Fibroblast of skin of left biceps (primary cell): Measurements from ENCODE around the gene SUFU.
"Not testable (repeated sequence)": the region's sequence is repeated elsewhere in the genome, so short reads cannot be mapped to it uniquely, and the experiment has no call there.

ENCODE experiments used
- DNase-seq, 2 experiments: peaks; one replicate each; pipeline ENCODE4 v3.0.0-alpha.2; 2013; ENCODE audit warnings: low read depth in 2 of 2

Gene SUFU

DNA sequence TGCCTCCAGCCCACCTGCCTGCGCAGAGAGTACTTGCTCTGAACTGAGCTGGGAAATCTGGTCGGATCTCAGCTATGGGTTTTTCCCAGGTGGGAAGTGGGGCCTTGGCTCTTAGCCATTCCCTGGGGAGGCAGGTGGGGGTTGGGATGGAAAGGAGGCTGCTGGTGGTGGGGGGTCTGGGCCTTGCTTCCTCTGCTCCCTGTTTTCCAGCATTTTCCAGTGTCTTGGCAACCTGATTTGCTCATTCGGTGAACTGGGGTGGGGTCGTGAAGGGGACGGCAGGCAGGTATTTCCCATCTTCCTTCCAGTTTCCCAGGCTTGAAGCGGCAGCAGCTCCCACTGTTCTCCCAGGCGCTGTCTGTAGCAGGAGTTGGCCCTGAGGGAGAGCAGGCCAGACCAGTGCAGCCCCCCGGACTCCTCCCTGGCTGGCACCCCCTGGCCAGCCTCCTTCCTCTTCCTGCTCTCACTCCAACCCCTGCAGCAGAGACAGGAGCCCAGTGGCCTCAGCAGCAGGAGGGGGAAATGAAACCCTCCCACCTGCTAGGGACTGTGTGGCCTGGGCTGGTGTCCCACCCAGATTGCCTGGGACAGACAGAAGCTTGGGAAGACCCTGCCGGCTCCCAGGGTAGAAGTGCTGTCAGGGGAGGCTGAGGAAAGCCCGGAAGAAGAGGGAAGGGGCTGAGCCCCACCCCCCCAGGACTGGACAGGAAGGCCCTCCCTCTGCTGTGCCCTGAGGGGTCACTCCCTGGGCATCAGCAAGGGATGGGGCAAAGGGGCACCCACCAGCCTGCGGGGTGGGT lies 147.1 kb downstream of the SUFU start:
- DNase-seq: no peak

DNA sequence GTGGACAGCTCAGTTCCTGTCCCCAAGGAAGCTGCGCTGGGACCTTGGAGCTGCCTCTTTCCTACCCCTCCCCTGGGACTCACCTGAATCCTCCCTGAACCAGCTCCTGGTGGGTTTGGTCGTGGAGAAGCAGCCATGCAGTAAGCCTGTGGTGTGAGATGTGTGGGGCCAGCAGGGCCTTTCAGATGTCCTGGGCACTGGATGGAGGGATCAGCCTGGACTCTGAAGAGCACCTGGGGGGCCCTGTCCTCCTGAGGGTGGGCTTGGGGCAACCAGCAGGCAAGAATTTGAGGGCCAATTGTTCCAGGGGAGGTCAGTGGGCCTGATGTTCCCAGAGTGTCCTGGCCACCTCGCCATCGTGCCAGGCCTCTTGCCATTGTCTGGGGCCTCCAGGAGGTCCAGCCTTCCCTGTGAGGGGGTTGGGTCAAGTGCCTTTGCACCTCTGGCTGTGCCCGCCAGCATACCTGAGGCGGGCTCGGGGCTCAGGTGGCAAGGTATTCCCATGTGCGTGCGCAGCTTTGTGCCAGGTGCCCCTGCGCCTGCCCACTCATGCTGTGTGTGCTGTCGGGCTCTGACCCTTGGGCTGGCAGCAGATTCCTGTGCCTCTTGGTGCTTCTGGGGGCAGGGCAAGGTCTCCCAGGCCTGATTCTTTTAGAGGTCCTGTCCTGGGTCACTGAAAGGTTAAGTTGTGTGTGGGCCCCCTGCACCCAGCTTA lies 147.8 kb downstream of the SUFU start:
- no peak for DNase-seq

DNA sequence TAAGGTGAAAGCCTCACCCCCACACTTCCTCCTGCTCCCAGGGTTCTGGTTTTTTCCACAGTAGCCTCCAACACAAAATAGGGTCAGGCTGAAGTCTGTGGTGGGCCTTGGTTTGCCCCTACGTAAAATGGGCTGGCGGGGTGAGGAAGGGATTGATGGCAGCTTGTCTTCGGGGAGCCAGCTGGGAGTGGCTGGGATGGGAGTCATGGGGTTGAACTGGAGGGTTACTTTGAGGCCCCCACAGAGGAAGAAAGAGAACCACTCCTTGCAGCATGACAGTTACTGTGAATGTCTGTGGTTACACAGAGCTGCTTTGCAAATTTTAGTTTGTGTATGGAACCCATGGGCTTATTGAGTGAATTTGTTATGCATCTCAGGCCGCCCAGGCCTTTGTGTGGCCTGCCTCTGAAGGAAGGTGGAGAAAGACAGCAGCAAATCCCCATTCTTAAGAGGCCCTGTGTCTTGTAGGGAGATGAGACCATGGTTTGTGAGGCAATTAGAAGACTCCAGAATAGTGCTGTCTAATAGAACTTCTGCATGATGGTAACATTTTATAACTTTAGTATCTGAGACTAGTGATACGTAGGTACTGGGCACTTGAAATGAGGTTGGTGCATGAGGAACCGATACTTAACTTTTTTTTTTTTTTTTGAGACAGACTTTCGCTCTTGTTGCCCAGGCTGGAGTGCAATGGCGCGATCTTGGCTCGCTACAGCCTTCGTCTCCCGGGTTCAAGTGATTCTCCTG lies 148.6 kb downstream of the SUFU start:
- no peak for DNase-seq

DNA sequence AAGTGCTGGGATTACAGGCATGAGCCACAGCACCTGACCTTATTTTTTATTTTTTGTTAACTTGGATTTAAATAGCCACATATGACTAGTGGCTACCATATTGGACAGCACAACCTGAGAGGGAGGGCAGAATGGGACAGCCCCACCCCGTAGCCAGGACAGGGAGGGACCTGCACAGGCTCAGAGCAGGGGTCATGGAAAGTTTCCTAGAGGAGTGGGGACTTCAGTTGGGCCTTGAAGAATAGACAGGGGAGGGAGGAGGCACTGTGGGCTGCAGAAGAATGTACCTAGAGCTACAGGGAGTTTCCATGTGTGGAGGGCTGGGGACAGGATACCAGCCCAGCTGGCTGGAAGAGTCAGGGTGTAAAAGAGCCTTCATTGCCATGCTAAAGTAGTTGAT lies 149.3 kb downstream of the SUFU start:
- DNase-seq: no peak

DNA sequence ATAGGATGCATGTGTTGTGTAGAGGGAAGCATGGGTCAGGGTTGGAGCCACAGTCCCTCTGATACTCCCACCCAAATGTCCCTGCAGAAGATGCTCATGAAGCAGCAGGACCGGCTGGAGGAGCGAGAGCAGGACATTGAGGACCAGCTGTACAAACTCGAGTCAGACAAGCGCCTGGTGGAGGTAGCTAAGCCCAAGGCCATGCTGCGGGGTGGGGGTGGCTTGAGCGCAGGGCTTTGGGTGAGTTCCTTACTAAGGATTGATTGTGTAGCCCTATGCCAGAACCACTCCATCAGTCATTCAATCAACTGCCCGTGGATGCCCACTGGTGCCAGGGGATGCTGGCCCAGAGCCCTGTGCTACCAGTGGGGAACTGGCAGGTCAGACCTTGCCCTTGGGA lies 150.8 kb downstream of the SUFU start:
- no peak for DNase-seq

DNA sequence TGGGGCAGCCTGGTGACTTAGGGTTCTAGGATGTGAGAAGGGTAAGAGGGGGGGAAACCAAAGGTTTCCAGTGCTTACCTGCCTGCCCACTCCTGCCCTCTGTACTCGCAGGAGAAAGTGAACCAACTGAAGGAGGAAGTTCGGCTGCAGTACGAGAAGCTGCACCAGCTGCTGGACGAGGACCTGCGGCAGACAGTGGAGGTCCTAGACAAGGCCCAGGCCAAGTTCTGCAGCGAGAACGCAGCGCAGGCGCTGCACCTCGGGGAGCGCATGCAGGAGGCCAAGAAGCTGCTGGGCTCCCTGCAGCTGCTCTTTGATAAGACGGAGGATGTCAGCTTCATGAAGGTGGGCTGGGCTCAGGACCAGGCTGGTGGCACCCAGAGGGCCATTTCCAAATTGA lies 151.2 kb downstream of the SUFU start:
- DNase-seq: no peak

DNA sequence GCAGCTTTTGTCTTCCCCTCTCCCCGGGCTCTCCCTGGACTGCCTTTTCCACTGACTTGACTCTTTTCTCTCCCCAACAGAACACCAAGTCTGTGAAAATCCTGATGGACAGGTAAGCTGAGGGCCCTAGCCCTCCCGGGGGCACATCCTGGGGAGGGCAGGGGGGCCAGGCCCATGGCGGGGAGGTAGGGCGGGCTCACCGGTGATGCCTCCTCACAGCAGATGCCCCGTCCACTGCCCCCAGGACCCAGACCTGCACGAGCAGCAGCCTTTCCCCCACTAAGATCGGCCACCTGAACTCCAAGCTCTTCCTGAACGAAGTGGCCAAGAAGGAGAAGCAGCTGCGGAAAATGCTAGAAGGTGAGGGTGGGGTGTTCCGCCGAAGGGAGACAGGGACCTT lies 152.3 kb downstream of the SUFU start:
- no peak for DNase-seq

DNA sequence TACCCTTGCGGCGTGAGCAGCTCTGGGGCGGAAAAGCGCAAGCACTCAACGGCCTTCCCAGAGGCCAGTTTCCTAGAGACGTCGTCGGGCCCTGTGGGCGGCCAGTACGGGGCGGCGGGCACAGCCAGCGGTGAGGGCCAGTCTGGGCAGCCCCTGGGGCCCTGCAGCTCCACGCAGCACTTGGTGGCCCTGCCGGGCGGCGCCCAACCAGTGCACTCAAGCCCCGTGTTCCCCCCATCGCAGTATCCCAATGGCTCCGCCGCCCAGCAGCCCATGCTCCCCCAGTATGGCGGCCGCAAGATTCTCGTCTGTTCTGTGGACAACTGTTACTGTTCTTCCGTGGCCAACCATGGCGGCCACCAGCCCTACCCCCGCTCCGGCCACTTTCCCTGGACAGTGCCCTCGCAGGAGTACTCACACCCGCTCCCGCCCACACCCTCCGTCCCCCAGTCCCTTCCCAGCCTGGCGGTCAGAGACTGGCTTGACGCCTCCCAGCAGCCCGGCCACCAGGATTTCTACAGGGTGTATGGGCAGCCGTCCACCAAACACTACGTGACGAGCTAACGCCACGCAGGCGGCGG lies 153.1 kb downstream of the SUFU start:
- no peak for DNase-seq

DNA sequence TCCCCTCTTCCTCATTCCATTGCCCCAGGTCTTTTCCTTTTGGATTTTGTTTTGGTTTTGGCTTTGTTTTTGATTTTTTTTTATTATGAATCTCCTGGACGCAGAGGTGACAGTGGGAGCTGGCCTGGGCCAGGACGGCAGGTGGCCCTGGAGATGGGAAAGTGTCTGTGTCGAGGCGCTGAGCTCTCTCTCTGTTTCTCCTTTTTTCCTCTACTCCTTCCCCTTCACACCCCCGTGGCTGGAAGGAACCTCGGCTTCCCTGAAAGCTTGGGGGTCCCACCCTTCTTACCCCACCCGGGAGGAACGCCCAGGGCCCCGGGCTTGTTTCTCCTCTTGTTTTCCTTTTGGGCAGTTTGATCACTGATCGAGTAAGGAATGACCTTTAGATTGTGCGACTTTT lies 153.7 kb downstream of the SUFU start:
- no peak for DNase-seq

DNA sequence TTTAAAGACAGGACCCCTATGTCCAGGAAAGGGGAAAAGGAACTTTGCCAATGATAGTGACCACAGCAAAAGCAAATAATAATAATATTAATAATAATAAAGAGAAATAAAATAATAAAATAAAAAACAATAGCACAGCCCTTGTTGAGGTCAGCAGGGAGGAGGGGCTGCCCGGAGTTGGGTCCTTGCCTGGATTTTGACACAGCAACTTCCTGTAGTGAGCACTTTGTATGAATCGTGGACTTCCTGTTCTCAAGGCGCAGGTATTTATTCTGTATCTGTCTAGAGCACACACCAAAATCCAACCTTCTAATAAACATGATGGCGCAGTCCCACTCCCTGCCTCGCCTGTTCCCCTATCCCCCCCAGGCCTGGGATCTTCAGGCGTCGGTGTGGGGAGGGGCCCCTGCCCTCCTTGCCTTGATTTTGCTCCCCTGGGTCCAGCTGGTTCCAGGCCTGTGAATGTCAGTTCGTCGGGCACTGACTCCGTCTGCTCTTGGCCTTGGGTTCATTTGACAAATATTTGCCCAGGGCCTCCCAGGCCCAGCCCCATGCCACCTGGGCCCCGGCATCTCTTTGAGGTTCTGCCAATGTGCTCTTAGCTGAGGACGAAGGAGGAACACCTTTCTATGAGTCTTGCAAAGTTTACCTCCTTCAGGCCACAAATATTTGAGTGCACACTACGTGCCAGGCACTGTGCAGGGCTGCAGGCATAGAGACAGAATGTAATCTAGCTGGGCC lies 154.4 kb downstream of the SUFU start:
- DNase-seq: no peak

DNA sequence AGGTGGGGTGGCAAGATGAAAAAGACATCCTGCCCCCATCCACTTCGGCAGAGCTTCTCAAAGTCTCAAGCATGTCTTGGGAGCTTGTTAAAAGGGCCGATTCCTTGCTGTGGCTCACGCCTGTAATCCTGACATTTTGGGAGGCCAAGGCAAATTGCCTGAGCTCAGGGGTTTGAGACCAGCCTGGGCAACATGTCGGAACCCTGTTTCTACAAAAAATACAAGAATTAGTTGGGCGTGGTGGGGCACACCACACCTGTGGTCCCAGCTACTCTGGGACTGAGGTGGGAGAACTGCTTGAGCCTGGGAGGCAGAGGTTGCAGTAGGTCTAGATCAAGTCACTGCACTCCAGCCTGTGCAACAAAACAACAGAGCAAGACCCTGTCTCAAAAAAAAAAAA lies 155.0 kb downstream of the SUFU start:
- no peak for DNase-seq

DNA sequence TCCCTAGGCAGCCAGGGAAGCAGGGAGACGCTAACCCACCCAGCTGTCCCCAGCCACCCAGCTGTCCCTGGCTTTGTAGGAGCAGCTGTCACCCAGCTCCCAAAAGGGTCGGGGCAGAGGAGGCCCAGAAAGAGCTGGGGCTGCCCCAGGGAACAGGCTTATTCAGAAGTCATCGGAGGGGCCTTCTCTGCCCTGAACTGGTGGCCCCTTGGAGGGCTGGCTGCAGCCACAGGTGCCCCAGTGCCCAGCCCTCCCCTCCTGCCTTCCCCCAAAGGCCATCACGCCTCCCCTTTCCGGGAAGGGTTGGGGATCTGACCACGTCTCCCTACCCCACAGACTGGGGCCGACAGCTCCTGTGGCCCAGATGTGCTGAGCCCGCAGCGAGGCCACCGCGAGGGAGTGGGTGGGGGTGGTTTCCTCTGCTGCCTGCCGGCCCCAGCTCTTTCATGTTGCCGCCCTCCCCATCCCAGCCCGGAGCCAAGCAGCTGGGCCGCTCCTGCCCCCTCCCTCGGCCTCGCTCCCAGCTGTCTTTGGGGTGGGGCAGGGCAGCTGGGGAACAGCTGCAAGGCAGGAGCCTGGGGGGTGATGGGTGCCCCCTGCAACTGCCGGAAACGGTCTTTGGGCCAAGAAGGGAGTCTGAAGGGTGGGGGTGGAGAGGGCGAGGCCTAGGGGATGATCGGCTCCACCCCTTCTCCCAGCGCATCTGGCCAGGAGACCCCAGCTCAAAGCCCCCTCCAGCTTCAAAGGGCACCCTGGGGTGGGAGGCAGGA lies 157.3 kb downstream of the SUFU start:
- DNase-seq: peak in 1 of 2 experiments; percentile 35

DNA sequence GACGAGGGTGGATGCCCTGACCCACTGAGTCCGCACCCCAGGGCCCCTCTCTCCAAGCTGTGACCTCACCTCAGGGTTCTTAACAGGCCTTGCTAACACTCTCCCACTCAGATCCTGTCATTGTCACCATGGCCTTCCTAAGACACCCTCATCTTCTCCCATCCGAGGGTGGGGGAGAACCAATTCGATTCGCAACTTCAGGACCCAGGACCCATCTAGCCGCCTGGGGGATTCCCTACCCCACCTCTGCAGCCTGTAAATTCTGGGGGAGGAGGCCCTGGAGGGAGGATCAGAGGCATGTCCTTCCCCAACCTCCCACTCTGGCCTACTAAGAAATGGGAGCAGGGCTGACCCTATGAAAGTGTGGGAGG lies 157.9 kb downstream of the SUFU start:
- DNase-seq: no peak

DNA sequence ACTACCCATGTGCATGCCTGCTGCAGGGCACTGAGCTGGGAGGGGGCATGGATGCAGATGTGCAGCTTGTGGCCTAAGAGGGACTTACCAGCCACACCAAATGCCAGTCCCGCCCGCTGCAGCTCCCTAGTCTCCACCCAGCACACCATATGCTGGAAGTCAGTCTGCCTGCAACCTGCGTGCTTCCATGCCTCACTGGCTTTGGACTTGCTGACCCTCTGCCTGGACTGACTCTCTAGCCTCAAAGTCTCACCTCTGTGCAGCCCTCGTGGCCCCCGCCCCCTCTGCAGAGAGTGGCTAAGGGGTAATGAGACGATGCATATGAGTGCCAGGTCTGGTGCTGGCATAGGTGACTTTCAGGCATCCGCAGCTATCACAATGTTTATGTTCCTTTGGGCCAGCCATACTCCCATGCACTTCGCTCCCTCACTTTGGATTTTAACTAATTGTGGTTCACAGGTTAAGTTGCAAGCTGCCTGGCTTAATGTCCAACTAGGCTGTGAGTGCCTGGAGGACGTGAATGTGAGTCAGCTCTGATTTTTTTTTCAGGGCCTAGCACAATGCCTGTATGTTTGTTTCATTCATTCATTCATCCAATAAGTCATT lies 162.2 kb downstream of the SUFU start:
- no peak for DNase-seq

DNA sequence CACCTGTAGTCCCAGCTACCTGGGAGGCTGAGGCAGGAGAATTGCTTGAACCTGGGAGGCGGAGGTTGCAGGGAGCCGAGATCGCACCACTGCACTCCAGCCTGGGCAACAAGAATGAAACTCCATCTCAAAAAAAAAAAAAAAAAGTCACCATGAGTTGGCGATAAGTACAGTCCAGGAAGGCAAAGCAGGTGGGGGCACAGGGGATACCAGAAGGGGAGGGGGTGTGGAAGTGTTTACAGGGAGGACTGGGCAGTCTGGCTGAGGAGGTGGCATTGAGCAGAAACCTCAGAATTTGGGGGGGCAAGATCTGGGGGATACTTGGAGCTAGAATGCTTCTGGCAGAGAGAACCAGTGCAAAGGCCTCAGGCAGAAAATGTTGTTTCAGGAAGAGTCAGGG lies 163.6 kb downstream of the SUFU start:
- DNase-seq: not testable (repeated sequence)

DNA sequence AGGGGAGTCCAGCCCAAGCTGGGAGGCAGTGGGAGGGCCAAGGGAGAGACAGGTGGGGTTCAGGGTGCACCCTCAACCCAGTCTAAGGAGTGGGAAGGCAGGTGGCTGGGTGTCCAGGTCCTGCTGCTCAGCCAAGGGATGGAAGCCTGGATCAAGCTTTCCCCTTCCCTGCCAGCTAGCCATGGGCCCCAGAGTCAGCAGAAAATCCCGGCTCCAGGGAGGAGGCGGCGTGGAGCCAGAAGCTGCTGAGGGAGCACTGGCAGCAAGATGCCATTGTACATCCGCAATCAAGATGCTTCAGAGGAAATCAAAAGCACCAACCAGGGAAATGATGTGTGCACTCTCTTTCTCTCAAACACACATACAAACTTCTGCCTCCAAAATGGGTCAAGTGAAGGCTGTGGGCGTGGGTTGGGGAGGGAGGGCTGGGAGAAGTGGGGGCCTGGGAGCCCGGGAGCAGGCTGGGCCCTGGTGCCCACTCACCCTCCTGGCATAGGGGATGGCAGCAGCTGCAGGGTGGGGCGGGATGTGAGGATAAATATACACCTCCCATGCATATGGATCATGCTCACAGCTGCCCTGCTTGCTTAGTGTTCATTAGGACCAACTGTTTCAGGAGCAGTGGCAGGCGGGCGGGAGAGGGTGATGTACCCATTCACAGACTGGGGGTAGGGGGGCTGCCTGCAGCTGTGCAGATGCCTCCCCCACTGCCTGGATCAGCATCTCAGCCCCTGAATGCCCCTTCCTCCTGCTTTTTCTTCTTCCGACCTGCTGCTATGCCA lies 164.7 kb downstream of the SUFU start:
- DNase-seq: no peak

DNA sequence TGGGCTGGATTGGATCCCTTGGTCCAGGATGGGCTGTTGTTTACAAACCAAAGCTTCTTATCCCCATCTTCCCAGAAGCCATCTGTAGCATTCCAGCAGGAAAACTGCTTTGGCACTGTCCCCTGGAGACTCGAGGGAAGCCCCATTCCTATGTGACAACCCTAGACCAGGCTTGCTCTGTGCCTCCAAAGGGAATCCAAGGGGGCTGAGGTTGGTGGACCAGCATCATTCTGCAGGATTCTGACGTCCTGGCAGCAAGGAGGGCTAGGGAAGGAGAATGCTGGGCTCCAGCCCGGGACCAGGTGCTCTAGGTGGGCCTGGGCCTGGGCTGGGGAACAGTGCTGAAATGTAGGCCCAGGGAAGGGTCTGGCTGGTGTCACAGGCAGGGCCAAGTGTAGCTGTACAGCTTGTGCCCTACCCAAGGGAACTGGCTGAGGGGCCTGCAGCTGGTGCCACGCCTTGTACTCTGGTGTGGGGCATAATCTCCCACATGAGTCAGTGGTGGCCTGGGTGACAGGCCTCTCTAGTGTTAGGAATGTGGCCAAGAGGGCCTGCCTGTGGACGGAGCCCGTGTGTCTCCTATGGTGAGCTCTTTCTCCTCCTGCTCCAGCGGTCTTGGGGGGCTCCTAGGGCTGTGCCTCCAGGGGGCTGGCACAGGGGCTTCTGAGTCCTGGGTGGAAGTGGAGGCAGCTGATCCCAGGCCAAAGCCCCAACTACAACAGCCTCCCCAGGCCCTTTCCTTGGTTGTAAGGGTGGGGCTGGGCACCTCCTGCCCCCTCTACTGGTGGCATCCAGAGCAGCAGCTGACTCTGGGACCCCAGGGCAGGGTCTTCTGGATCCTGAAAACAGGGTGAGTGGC lies 165.7 kb downstream of the SUFU start:
- no peak for DNase-seq

DNA sequence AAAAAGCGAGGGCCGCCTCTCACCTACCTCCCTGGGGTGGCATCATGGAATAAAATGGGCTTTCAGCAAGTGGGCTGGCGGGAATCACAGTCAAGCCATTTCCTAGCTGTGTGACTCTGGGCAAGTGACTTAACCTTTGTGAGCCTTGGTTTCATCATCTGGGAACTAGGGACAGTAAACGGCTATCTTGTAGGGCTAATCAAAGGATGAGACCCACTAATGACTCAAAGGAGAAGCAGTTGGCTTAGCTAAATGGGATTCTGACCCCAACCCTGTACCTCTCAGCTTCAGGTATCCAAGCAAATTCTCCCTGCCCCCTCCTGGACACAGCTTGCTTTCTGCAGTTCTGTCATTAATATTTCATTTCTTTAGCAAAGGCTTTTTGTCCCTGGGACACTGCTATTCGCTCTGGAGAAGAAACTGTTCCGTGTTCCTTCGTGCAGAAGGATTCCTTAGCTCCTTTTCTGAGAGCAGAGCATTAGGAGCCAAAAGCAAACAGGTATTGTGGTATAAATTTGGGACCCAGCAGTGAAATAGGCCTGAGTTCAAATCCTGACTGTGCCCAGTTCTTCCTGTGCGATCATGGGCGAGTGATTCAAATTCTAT lies 166.4 kb downstream of the SUFU start:
- no peak for DNase-seq
